HEK293 (cell line): Measurements from ENCODE around the gene BICC1.

Experiments
- MYNN ChIP-seq: fragments of 450-650 bp; formaldehyde crosslinking; IDR thresholded peaks from 2 replicates; pipeline ENCODE4 v1.5.1; 2016; ENCODE audit warnings: missing biosample characterization, missing genetic modification characterization, borderline replicate concordance
- MZF1 ChIP-seq: fragments of 450-650 bp; formaldehyde crosslinking; IDR thresholded peaks from 2 replicates; pipeline ENCODE4 v1.5.1; 2017; ENCODE audit warnings: missing biosample characterization, missing genetic modification characterization, borderline replicate concordance
- PRDM2 ChIP-seq: fragments of 450-650 bp; formaldehyde crosslinking; IDR thresholded peaks from 2 replicates; pipeline ENCODE4 v1.5.1; 2016; ENCODE audit warnings: missing biosample characterization, missing genetic modification characterization, borderline replicate concordance
- SALL2 ChIP-seq: fragments of 450-650 bp; formaldehyde crosslinking; IDR thresholded peaks from 2 replicates; pipeline ENCODE4 v1.5.0; 2017; ENCODE audit warnings: missing biosample characterization, mild to moderate bottlenecking, missing genetic modification characterization, borderline replicate concordance
- TCF7L2 ChIP-seq: IDR thresholded peaks from 2 replicates; pipeline ENCODE4 v1.6.1; 2011; ENCODE audit warnings: low read depth, mild to moderate bottlenecking, inconsistent platforms, low read length, moderate library complexity, borderline replicate concordance
- ZNF580 ChIP-seq: fragments of 450-650 bp; formaldehyde crosslinking; IDR thresholded peaks from 2 replicates; pipeline ENCODE4 v1.5.1; 2016; ENCODE audit warnings: missing biosample characterization, missing genetic modification characterization
- ZNF670 ChIP-seq: fragments of 450-650 bp; formaldehyde crosslinking; IDR thresholded peaks from 2 replicates; pipeline ENCODE4 v1.5.1; 2016; ENCODE audit warnings: missing biosample characterization, missing genetic modification characterization, low read depth
- TF ChIP-seq, protein P1 (sequence below): fragments of 450-650 bp; formaldehyde crosslinking; IDR thresholded peaks from 2 replicates; pipeline ENCODE4 v1.5.1; 2016; ENCODE audit warnings: missing biosample characterization, missing genetic modification characterization
- TF ChIP-seq, protein P2 (sequence below): fragments of 450-650 bp; formaldehyde crosslinking; IDR thresholded peaks from 2 replicates; pipeline ENCODE4 v1.5.1; 2016; ENCODE audit warnings: missing biosample characterization, missing genetic modification characterization
- TF ChIP-seq, protein P3 (sequence below): sonication (generic); formaldehyde crosslinking; IDR thresholded peaks from 2 replicates; pipeline ENCODE4 v1.8.1; 2022; ENCODE audit warnings: mild to moderate bottlenecking, moderate library complexity, missing genetic modification reagents
- TF ChIP-seq, protein P4 (sequence below): fragments of 450-650 bp; formaldehyde crosslinking; IDR thresholded peaks from 2 replicates; pipeline ENCODE4 v1.5.1; 2016; ENCODE audit warnings: missing biosample characterization, missing genetic modification characterization

DNA sequence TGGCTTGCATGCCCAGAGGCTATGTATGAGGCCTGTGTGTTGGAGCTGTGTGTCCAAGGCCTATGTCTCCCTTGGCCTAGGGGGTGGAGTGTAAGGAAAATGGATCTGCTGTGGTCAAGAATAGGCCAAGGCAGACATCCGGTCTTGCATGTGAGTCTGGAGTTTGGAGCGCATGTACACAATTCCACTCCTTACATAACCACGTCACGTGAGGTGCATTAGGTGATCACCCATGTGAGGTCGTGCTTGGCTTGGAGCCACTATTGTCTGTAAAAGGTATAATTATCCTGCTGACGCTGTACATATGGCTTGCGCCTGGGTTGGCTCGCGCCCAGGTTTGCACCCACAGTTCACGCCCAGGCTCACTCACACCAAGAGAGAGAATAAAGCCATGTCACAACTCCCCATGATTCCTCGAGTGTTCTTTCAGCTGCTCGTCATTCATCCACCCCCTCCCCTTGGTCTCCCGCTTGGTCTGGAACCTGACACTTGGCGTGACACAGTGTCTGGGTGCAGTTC, 105.5 kb downstream of the BICC1 start:
- TF ChIP-seq, protein P1, sequence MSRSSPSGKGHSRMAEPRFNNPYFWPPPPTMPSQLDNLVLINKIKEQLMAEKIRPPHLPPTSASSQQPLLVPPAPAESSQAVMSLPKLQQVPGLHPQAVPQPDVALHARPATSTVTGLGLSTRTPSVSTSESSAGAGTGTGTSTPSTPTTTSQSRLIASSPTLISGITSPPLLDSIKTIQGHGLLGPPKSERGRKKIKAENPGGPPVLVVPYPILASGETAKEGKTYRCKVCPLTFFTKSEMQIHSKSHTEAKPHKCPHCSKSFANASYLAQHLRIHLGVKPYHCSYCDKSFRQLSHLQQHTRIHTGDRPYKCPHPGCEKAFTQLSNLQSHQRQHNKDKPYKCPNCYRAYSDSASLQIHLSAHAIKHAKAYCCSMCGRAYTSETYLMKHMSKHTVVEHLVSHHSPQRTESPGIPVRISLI, result no peak
- TF ChIP-seq ZNF580 (no peak), MYNN (tag by site-specific recombination) (no peak), SALL2 (tag by site-specific recombination) (no peak), MZF1 (tag by site-specific recombination) (no peak), PRDM2 (tag by site-specific recombination) (no peak), TCF7L2 (no peak), ZNF670 (no peak)
- TF ChIP-seq, protein P2, sequence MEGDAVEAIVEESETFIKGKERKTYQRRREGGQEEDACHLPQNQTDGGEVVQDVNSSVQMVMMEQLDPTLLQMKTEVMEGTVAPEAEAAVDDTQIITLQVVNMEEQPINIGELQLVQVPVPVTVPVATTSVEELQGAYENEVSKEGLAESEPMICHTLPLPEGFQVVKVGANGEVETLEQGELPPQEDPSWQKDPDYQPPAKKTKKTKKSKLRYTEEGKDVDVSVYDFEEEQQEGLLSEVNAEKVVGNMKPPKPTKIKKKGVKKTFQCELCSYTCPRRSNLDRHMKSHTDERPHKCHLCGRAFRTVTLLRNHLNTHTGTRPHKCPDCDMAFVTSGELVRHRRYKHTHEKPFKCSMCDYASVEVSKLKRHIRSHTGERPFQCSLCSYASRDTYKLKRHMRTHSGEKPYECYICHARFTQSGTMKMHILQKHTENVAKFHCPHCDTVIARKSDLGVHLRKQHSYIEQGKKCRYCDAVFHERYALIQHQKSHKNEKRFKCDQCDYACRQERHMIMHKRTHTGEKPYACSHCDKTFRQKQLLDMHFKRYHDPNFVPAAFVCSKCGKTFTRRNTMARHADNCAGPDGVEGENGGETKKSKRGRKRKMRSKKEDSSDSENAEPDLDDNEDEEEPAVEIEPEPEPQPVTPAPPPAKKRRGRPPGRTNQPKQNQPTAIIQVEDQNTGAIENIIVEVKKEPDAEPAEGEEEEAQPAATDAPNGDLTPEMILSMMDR (tag by site-specific recombination), result no peak
- TF ChIP-seq, protein P3, sequence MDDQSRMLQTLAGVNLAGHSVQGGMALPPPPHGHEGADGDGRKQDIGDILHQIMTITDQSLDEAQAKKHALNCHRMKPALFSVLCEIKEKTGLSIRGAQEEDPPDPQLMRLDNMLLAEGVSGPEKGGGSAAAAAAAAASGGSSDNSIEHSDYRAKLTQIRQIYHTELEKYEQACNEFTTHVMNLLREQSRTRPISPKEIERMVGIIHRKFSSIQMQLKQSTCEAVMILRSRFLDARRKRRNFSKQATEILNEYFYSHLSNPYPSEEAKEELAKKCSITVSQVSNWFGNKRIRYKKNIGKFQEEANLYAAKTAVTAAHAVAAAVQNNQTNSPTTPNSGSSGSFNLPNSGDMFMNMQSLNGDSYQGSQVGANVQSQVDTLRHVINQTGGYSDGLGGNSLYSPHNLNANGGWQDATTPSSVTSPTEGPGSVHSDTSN (CRISPR knock-in tag), result no peak
- TF ChIP-seq, protein P4, sequence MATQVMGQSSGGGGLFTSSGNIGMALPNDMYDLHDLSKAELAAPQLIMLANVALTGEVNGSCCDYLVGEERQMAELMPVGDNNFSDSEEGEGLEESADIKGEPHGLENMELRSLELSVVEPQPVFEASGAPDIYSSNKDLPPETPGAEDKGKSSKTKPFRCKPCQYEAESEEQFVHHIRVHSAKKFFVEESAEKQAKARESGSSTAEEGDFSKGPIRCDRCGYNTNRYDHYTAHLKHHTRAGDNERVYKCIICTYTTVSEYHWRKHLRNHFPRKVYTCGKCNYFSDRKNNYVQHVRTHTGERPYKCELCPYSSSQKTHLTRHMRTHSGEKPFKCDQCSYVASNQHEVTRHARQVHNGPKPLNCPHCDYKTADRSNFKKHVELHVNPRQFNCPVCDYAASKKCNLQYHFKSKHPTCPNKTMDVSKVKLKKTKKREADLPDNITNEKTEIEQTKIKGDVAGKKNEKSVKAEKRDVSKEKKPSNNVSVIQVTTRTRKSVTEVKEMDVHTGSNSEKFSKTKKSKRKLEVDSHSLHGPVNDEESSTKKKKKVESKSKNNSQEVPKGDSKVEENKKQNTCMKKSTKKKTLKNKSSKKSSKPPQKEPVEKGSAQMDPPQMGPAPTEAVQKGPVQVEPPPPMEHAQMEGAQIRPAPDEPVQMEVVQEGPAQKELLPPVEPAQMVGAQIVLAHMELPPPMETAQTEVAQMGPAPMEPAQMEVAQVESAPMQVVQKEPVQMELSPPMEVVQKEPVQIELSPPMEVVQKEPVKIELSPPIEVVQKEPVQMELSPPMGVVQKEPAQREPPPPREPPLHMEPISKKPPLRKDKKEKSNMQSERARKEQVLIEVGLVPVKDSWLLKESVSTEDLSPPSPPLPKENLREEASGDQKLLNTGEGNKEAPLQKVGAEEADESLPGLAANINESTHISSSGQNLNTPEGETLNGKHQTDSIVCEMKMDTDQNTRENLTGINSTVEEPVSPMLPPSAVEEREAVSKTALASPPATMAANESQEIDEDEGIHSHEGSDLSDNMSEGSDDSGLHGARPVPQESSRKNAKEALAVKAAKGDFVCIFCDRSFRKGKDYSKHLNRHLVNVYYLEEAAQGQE (tag by site-specific recombination), result no peak
